ENCODE results near the gene MYBBP1A. TPM values are rescaled to one million over a fixed set of nuclear protein-coding genes. Genes with fewer than 3 reads are reported as not detected.
A peak's percentile ranks its signal among the peaks of the same experiment; 100 is the strongest.

MYBBP1A gene
- total RNA-seq, 4 donors from 2014 or later = 53.9 to 83.7 (median 54.5) TPM

GRCh38 chr17:4584101-4584916 is 29.1 kb upstream of the MYBBP1A start, which contains the start of gene SMTNL2:
TSS of gene SMTNL2 (plus strand) at chr17:4584529. CDS start at chr17:4584606, 77 bp downstream.
- DNase-seq (ENCODE audit: low spot score in 2 of 2) = no peak
- 0 to 2% methylated on average over 10 to 15 of the region's 100 CpGs for WGBS, 2 donors
- no peak for TF ChIP-seq POLR2A (IDR thresholded peaks at IDR 0.05)
- TF ChIP-seq CTCF (IDR thresholded peaks at IDR 0.05) = no peak
- H3K4me3 ChIP-seq (ENCODE audit: low read depth, poor library complexity, severe bottlenecking) = peak within 1 kb of the TSS; percentile 10
- intact Hi-C loops (cut with DNase I; ENCODE audit: low total_unique reads) = no loop called here

- WGBS, 2 donors = 27 to 30% methylated on average over 8 to 11 of the region's 12 CpGs
- no peak overlapping the region for H3K4me3 ChIP-seq (ENCODE audit: low read depth, poor library complexity, severe bottlenecking)
- no peak for TF ChIP-seq POLR2A (IDR thresholded peaks at IDR 0.05)
- no peak for TF ChIP-seq CTCF (IDR thresholded peaks at IDR 0.05)
- DNase-seq (ENCODE audit: low spot score in 2 of 2) = no peak
- intact Hi-C loops (cut with DNase I; ENCODE audit: low total_unique reads) = no loop called here
Measured at GRCh38 chr17:4583782-4584100, 28.6 kb upstream of the MYBBP1A start.

GRCh38 chr17:4583206-4583605 is 28.0 kb upstream of the MYBBP1A start:
- intact Hi-C loops (cut with DNase I; ENCODE audit: low total_unique reads) = no loop called here
- WGBS, 2 donors = 62 to 81% methylated on average over 3 of the region's 3 CpGs
- no peak for TF ChIP-seq POLR2A (IDR thresholded peaks at IDR 0.05)
- no peak for TF ChIP-seq CTCF (IDR thresholded peaks at IDR 0.05)
- no peak overlapping the region for H3K4me3 ChIP-seq (ENCODE audit: low read depth, poor library complexity, severe bottlenecking)
- DNase-seq (ENCODE audit: low spot score in 2 of 2) = no peak

- H3K4me3 ChIP-seq (ENCODE audit: low read depth, poor library complexity, severe bottlenecking) = no peak overlapping the region
- no peak for DNase-seq (ENCODE audit: low spot score in 2 of 2)
- TF ChIP-seq CTCF (IDR thresholded peaks at IDR 0.05) (no peak), POLR2A (IDR thresholded peaks at IDR 0.05) (no peak)
- WGBS, 2 donors = 74 to 84% methylated on average over 8 of the region's 8 CpGs
- intact Hi-C loops (cut with DNase I; ENCODE audit: low total_unique reads) = no loop called here
Measured at GRCh38 chr17:4582691-4583090, 27.5 kb upstream of the MYBBP1A start.

- DNase-seq (ENCODE audit: low spot score in 2 of 2) = no peak
Measured at GRCh38 chr17:4582101-4582501, 26.9 kb upstream of the MYBBP1A start.

More at GRCh38 chr17:4582101-4582501, 26.9 kb upstream of the MYBBP1A start:
- intact Hi-C loops (cut with DNase I; ENCODE audit: low total_unique reads) = no loop called here
- H3K4me3 ChIP-seq (ENCODE audit: low read depth, poor library complexity, severe bottlenecking) = no peak overlapping the region
- TF ChIP-seq CTCF (IDR thresholded peaks at IDR 0.05) = no peak
- TF ChIP-seq POLR2A (IDR thresholded peaks at IDR 0.05) = no peak
- 50 to 72% methylated on average over 7 of the region's 7 CpGs for WGBS, 2 donors
